Endothelial cell of umbilical vein (primary cell): ENCODE results near the gene MFN2.

Experiments used
- POLR2A ChIP-seq: IDR thresholded peaks from 2 replicates; pipeline ENCODE4 v1.6.1; 2012; ENCODE audit warnings: low read depth, mild to moderate bottlenecking, control low read depth, low read length
- POLR2AphosphoS5 ChIP-seq: IDR thresholded peaks from 2 replicates; pipeline ENCODE4 v1.6.1; 2012; ENCODE audit warnings: low read depth, mild to moderate bottlenecking, control low read depth, low read length, moderate library complexity; ENCODE audit not compliant: insufficient read depth
- TF ChIP-seq, protein P1 (sequence below), 2 donors: IDR thresholded peaks; 1 replicate in 1 of 2; 2 replicates in 1 of 2; pipeline ENCODE4 v1.5.1; 2011; ENCODE audit warnings: low read length in 2 of 2, mild to moderate bottlenecking in 2 of 2, moderate library complexity in 2 of 2, control low read depth in 1 of 2, inconsistent platforms in 1 of 2, low read depth in 1 of 2; ENCODE audit not compliant: insufficient read depth in 1 of 2; ENCODE audit errors: extremely low read depth in 1 of 2

DNA sequence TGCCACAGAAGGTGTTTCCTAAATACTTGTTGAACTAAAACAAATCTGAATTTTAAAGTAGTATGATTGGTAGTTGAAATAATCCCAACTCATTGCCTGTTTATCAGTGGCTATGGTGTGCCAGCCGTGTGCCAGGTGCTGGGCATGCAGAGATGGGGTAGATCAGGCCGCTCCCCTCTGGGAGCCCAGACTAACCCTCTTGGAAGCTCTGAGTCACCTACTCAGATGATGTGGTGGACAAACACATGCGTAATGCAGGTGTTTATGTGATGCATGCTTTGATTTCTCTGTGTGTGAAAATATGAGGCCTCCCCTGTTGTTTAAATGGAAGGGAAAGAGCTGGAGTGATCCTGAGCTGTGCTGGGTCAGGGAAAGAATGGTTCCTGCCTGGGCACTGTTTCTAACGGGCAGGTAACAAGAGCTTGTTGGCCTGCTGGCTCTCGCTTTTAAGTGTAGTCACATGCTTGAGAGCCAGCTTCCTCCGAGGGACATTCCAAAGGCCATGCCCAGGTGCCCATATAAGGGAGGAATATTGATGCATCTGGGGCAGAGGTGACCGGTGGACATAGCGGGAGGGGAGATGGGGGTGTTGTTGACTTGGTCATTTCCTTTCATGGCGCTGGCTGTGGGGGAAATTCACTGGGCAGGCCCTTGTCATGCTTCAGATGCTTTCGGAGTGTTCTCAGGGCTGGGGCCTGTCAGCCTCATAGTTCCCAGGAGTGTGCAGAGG, 10.2 kb downstream of the MFN2 start:
- TF ChIP-seq POLR2A (no peak), POLR2AphosphoS5 (no peak)
- TF ChIP-seq, protein P1, sequence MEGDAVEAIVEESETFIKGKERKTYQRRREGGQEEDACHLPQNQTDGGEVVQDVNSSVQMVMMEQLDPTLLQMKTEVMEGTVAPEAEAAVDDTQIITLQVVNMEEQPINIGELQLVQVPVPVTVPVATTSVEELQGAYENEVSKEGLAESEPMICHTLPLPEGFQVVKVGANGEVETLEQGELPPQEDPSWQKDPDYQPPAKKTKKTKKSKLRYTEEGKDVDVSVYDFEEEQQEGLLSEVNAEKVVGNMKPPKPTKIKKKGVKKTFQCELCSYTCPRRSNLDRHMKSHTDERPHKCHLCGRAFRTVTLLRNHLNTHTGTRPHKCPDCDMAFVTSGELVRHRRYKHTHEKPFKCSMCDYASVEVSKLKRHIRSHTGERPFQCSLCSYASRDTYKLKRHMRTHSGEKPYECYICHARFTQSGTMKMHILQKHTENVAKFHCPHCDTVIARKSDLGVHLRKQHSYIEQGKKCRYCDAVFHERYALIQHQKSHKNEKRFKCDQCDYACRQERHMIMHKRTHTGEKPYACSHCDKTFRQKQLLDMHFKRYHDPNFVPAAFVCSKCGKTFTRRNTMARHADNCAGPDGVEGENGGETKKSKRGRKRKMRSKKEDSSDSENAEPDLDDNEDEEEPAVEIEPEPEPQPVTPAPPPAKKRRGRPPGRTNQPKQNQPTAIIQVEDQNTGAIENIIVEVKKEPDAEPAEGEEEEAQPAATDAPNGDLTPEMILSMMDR (IDR thresholded peaks at IDR 0.05; ENCODE audit: extremely low read depth in 1 of 2, insufficient read depth in 1 of 2, low read depth in 1 of 2, low read length in 2 of 2): no peak
